HepG2 (cell line): ENCODE data around the gene MT4. TPM values are rescaled to one million over a fixed set of nuclear protein-coding genes. Genes with fewer than 3 reads are reported as not detected.

Source experiments
- AGO2 ChIP-seq: fragments of 200-400 bp; formaldehyde crosslinking; optimal IDR thresholded peaks from 2 replicates; pipeline ENCODE3; 2017; ENCODE audit warnings: mild to moderate bottlenecking, low read depth, low read length, moderate library complexity
- AHR ChIP-seq: IDR thresholded peaks from 2 replicates; pipeline ENCODE4 v1.6.1; 2018; ENCODE audit warnings: missing genetic modification reagents, missing compliant biosample characterization
- CENPBD1 ChIP-seq: sonication (generic); formaldehyde crosslinking; IDR thresholded peaks from 2 replicates; pipeline ENCODE4 v1.8.0; 2022; ENCODE audit warnings: missing genetic modification reagents, low read depth, mild to moderate bottlenecking, borderline replicate concordance
- DMAP1 ChIP-seq: IDR thresholded peaks from 2 replicates; pipeline ENCODE4 v1.6.1; 2016
- GATA4 ChIP-seq: sonication (generic); IDR thresholded peaks from 2 replicates; pipeline ENCODE4 v1.6.1; 2016; ENCODE audit warnings: antibody characterized with exemption, low read depth, borderline replicate concordance
- HIVEP1 ChIP-seq: sonication (generic); formaldehyde crosslinking; IDR thresholded peaks from 2 replicates; pipeline ENCODE4 v1.4.0; 2020; ENCODE audit warnings: mild to moderate bottlenecking, missing genetic modification reagents
- HNF4G ChIP-seq, 2 experiments: sonication (generic) in 1 of 2; formaldehyde crosslinking in 1 of 2; IDR thresholded peaks; 2 replicates each; pipeline versions ENCODE4 v1.4.0 to v1.6.1; 2011 to 2020; ENCODE audit warnings: borderline replicate concordance in 2 of 2, low read depth in 2 of 2, mild to moderate bottlenecking in 2 of 2, low read length in 1 of 2, missing genetic modification reagents in 1 of 2, moderate library complexity in 1 of 2
- HOXA9 ChIP-seq: sonication (generic); formaldehyde crosslinking; IDR thresholded peaks from 2 replicates; pipeline ENCODE4 v1.8.1; 2022; ENCODE audit warnings: missing genetic modification reagents, mild to moderate bottlenecking, moderate library complexity, borderline replicate concordance
- KDM3A ChIP-seq: IDR thresholded peaks from 2 replicates; pipeline ENCODE4 v1.6.1; 2018; ENCODE audit warnings: low read depth, missing compliant biosample characterization
- KLF9 ChIP-seq: IDR thresholded peaks from 2 replicates; pipeline ENCODE4 v1.6.1; 2016; ENCODE audit warnings: low read depth
- MED1 ChIP-seq: sonication (generic); formaldehyde crosslinking; IDR thresholded peaks from 2 replicates; pipeline ENCODE4 v1.4.0; 2020; ENCODE audit warnings: missing genetic modification reagents
- MTA3 ChIP-seq: sonication (generic); formaldehyde crosslinking; IDR thresholded peaks from 2 replicates; pipeline ENCODE4 v1.4.0; 2020; ENCODE audit warnings: missing genetic modification reagents
- NCOR1 ChIP-seq: fragments of 200-600 bp; sonication (generic); IDR thresholded peaks from 2 replicates; pipeline ENCODE4 v1.7.0; 2017; ENCODE audit warnings: antibody characterized with exemption, low read length, borderline replicate concordance
- RAD21 ChIP-seq: fragments of 450-650 bp; formaldehyde crosslinking; IDR thresholded peaks from 2 replicates; pipeline ENCODE4 v1.5.0; 2020; ENCODE audit warnings: mild to moderate bottlenecking
- SMAD1 ChIP-seq: sonication (generic); formaldehyde crosslinking; IDR thresholded peaks from 2 replicates; pipeline ENCODE4 v1.4.0; 2020; ENCODE audit warnings: missing genetic modification reagents, low read depth, mild to moderate bottlenecking, borderline replicate concordance
- SMYD3 ChIP-seq: sonication (generic); formaldehyde crosslinking; IDR thresholded peaks from 2 replicates; pipeline ENCODE4 v1.8.1; 2023; ENCODE audit warnings: mild to moderate bottlenecking, missing genetic modification reagents
- SRY ChIP-seq: sonication (generic); formaldehyde crosslinking; IDR thresholded peaks from 2 replicates; pipeline ENCODE4 v1.8.0; 2022; ENCODE audit warnings: mild to moderate bottlenecking, missing genetic modification reagents
- TCF7L2 ChIP-seq: IDR thresholded peaks from 2 replicates; pipeline ENCODE4 v1.6.1; 2011; ENCODE audit warnings: mild to moderate bottlenecking, low read depth, low read length, moderate library complexity
- THAP11 ChIP-seq: IDR thresholded peaks from 2 replicates; pipeline ENCODE4 v1.6.1; 2016; ENCODE audit warnings: missing biosample characterization, missing genetic modification reagents
- TP53 ChIP-seq: sonication (generic); formaldehyde crosslinking; conservative IDR thresholded peaks from 2 replicates; pipeline ENCODE4 v1.4.0; 2020; ENCODE audit warnings: missing genetic modification reagents
- ZBTB14 ChIP-seq: sonication (generic); formaldehyde crosslinking; IDR thresholded peaks from 2 replicates; pipeline ENCODE4 v1.4.0; 2020; ENCODE audit warnings: missing genetic modification reagents
- ZFP41 ChIP-seq: sonication (generic); formaldehyde crosslinking; IDR thresholded peaks from 2 replicates; pipeline ENCODE4 v1.4.0; 2020; ENCODE audit warnings: mild to moderate bottlenecking, missing genetic modification reagents, borderline replicate concordance
- ZKSCAN8 ChIP-seq: IDR thresholded peaks from 2 replicates; pipeline ENCODE4 v1.6.1; 2016; ENCODE audit warnings: borderline replicate concordance, missing genetic modification reagents, missing compliant biosample characterization
- ZNF121 ChIP-seq: sonication (generic); formaldehyde crosslinking; IDR thresholded peaks from 2 replicates; pipeline ENCODE4 v1.5.0; 2020; ENCODE audit warnings: mild to moderate bottlenecking, missing genetic modification reagents
- ZNF160 ChIP-seq: sonication (generic); formaldehyde crosslinking; IDR thresholded peaks from 2 replicates; pipeline ENCODE4 v1.8.0; 2022; ENCODE audit warnings: mild to moderate bottlenecking, inconsistent platforms, missing genetic modification reagents
- ZNF546 ChIP-seq: sonication (generic); formaldehyde crosslinking; conservative IDR thresholded peaks from 2 replicates; pipeline ENCODE4 v1.8.1; 2023; ENCODE audit warnings: mild to moderate bottlenecking, missing genetic modification reagents
- ZNF609 ChIP-seq: sonication (generic); formaldehyde crosslinking; IDR thresholded peaks from 2 replicates; pipeline ENCODE4 v1.4.0; 2020; ENCODE audit warnings: mild to moderate bottlenecking, missing genetic modification reagents, borderline replicate concordance
- polyA plus RNA-seq, 8 experiments: library from polyadenylated mRNA; depleted of rRNA in 3 of 8; stranded (reverse) in 7 of 8; unstranded in 1 of 8; fragments of >200 nt; fragmentation: Illumina TruSeq in 4 of 8; extraction: Trizol in 4 of 8; gene quantifications; 2 replicates each; pipeline versions ENCODE4 v1.2.1 to v1.2.3, GENCODE V29; 2011 to 2016; ENCODE audit warnings: low read depth in 4 of 8, missing spikeins in 1 of 8, mixed read lengths in 1 of 8; ENCODE audit not compliant: insufficient read depth in 1 of 8
- total RNA-seq, 5 experiments: library from RNA; depleted of rRNA; stranded (reverse); fragments of >200 nt; fragmentation: Illumina TruSeq; extraction: Trizol; gene quantifications; 2 replicates each; pipeline ENCODE4 v1.2.3, GENCODE V29; 2016; ENCODE audit warnings: low read depth in 1 of 5

Gene MT4
- total and polyA plus RNA-seq, 2 of the 13 experiments (the other 11 are each of a cell fraction or from before 2014, with no cell fraction given): not detected

GRCh38 chr16:56610017-56610608, 45.2 kb downstream of the MT4 start (continued):
- TF ChIP-seq ZNF609 (CRISPR knock-in tag) (0 out of 2 replicates have a peak, but pooled peaks have one; percentile 52), KDM3A (no peak), THAP11 (CRISPR knock-in tag) (no peak), ZNF546 (no peak), SMYD3 (no peak), MED1 (CRISPR knock-in tag) (no peak; the same call in none of the 2 replicates), DMAP1 (CRISPR knock-in tag) (no peak), MTA3 (CRISPR knock-in tag) (no peak), RAD21 (CRISPR knock-in tag) (no peak), GATA4 (no peak), AHR (CRISPR knock-in tag) (no peak; the same call in 1 of the 2 replicates), HIVEP1 (CRISPR knock-in tag) (no peak), ZBTB14 (CRISPR knock-in tag) (no peak), TCF7L2 (no peak), ZFP41 (CRISPR knock-in tag) (no peak), ZNF160 (CRISPR knock-in tag) (no peak), SMAD1 (CRISPR knock-in tag) (no peak), SRY (CRISPR knock-in tag) (no peak), HOXA9 (CRISPR knock-in tag) (no peak), AGO2 (no peak), KLF9 (CRISPR knock-in tag) (no peak), CENPBD1 (CRISPR knock-in tag) (no peak), ZKSCAN8 (0 out of 2 replicates have a peak, but pooled peaks have one; percentile 56), NCOR1 (no peak), TP53 (CRISPR knock-in tag) (no peak), ZNF121 (no peak), HNF4G (IDR thresholded peaks at IDR 0.05; ENCODE audit: borderline replicate concordance, low read depth, low read length) (no peak), HNF4G (CRISPR knock-in tag; IDR thresholded peaks at IDR 0.05; ENCODE audit: borderline replicate concordance, low read depth) (no peak)
